ENCODE results near the gene MRAP2.

- TF ChIP-seq CTCF (conservative IDR thresholded peaks at IDR 0.05 in 1 of 2, IDR thresholded peaks at IDR 0.05 in 1 of 2; ENCODE audit: low read depth in 1 of 2, low read length in 2 of 2) (no peak), EZH2 (IDR thresholded peaks at IDR 0.05; ENCODE audit: low read length, missing control alignments) (no peak)
These were observed at the start of gene MRAP2 for GRCh38 chr6:84033523-84034451.
